Breast epithelium (tissue), 4 donors: Measurements from ENCODE around the gene ACTMAP. TPM values are rescaled to one million over a fixed set of nuclear protein-coding genes. Genes with fewer than 3 reads are reported as not detected.
"Not testable (repeated sequence)": the region's sequence is repeated elsewhere in the genome, so short reads cannot be mapped to it uniquely, and the experiment has no call there.

ENCODE experiments used
- DNase-seq, 2 donors: peaks; one replicate each; pipeline ENCODE4 v3.0.0-alpha.2; 2019; ENCODE audit warnings: low spot score in 2 of 2
- H3K27ac ChIP-seq, 2 donors: fragments of 200-600 bp; sonication (generic) in 1 of 2; one replicate each; pipeline ENCODE4 v1.5.1; 2016 to 2019; ENCODE audit warnings: mild to moderate bottlenecking in 1 of 2
- H3K27me3 ChIP-seq, 2 donors: fragments of 200-600 bp; sonication (generic) in 1 of 2; one replicate each; pipeline versions ENCODE4 v1.5.1 to v1.6.0; 2017 to 2019; ENCODE audit warnings: control low read depth in 1 of 2, mild to moderate bottlenecking in 1 of 2
- H3K36me3 ChIP-seq: fragments of 200-600 bp; one replicate; pipeline ENCODE4 v1.5.1; 2019
- H3K4me1 ChIP-seq, 2 donors: fragments of 200-600 bp; sonication (generic); one replicate each; pipeline ENCODE4 v1.5.1; 2016 to 2019; ENCODE audit warnings: control low read depth in 1 of 2
- H3K4me3 ChIP-seq, 3 donors: fragments of 200-600 bp; sonication (generic); 1 replicate in 2 of 3; 2 replicates in 1 of 3; pipeline ENCODE4 v1.5.1; 2016 to 2019; ENCODE audit warnings: mild to moderate bottlenecking in 3 of 3, moderate library complexity in 2 of 3
- H3K9me3 ChIP-seq, 2 donors: fragments of 200-600 bp; sonication (generic) in 1 of 2; one replicate each; pipeline ENCODE4 v1.5.1; 2016 to 2019; ENCODE audit warnings: control low read depth in 1 of 2
- CTCF ChIP-seq, 3 donors: fragments of 450-650 bp; IDR thresholded peaks; one replicate each; pipeline ENCODE4 v1.5.1; 2016 to 2017; ENCODE audit warnings: antibody characterized with exemption in 3 of 3, mild to moderate bottlenecking in 3 of 3, moderate library complexity in 3 of 3
- POLR2A ChIP-seq: fragments of 450-650 bp; IDR thresholded peaks from one replicate; pipeline ENCODE4 v1.6.1; 2016; ENCODE audit warnings: antibody characterized with exemption, mild to moderate bottlenecking, moderate library complexity
- POLR2AphosphoS5 ChIP-seq, 3 donors: sonication (generic); formaldehyde crosslinking; IDR thresholded peaks; one replicate each; pipeline ENCODE4 v1.6.1; 2017; ENCODE audit warnings: antibody characterized with exemption in 3 of 3
- intact Hi-C: fragments of 100-400 bp; cut with DNase I; formaldehyde crosslinking; loops from one replicate; pipeline ENCODE4 v1.15.1; 2023; ENCODE audit warnings: low total_unique reads
- total RNA-seq, 3 donors: library from RNA; depleted of rRNA; stranded (reverse); fragments of >200 nt; gene quantifications; one replicate each; pipeline ENCODE4 v1.1.0, GENCODE V29; 2016

The ACTMAP gene
- total RNA-seq, 3 donors from 2014 or later, result 2.6 to 3.2 (median 2.9) TPM

- H3K9me3 ChIP-seq, result no peaks in the 10 kb centered on the region
- no peak for DNase-seq
- no peaks in the 10 kb centered on the region for H3K27me3 ChIP-seq
- no peak for TF ChIP-seq POLR2AphosphoS5 (IDR thresholded peaks at IDR 0.05)
- TF ChIP-seq CTCF (IDR thresholded peaks at IDR 0.05), result no peak
- TF ChIP-seq POLR2A, result no peak
- no peaks in the 10 kb centered on the region for H3K36me3 ChIP-seq
- no peaks in the 10 kb centered on the region for H3K4me1 ChIP-seq
- intact Hi-C loops, result no loop called here
- H3K27ac ChIP-seq, result no peak overlapping the region
- H3K4me3 ChIP-seq, result no peak overlapping the region
Observed at GRCh38 chr19:40785526-40785925, 35.2 kb upstream of the ACTMAP start.

GRCh38 chr19:40784146-40784545 lies 33.9 kb upstream of the ACTMAP start:
- H3K9me3 ChIP-seq, intact Hi-C loops, DNase-seq, H3K27me3 ChIP-seq, H3K36me3 ChIP-seq, H3K27ac ChIP-seq, H3K4me3 ChIP-seq, H3K4me1 ChIP-seq: not testable (repeated sequence)

- intact Hi-C loops, result no loop called here
- Histone ChIP-seq H3K27ac (no peak overlapping the region), H3K27me3 (no peaks in the 10 kb centered on the region), H3K36me3 (no peaks in the 10 kb centered on the region), H3K4me3 (no peak overlapping the region), H3K4me1 (no peaks in the 10 kb centered on the region), H3K9me3 (no peaks in the 10 kb centered on the region)
- TF ChIP-seq POLR2A (no peak), POLR2AphosphoS5 (IDR thresholded peaks at IDR 0.05) (no peak), CTCF (IDR thresholded peaks at IDR 0.05) (no peak)
- DNase-seq, result no peak
Observed at GRCh38 chr19:40783711-40784110, 33.4 kb upstream of the ACTMAP start.

- Histone ChIP-seq H3K4me3 (no peak overlapping the region), H3K27ac (no peak overlapping the region), H3K4me1 (peaks cover 5 to 8% of the 10 kb centered on the region in 2 donors), H3K27me3 (no peaks in the 10 kb centered on the region), H3K9me3 (no peaks in the 10 kb centered on the region), H3K36me3 (no peaks in the 10 kb centered on the region)
- intact Hi-C loops, result no loop called here
- no peak for DNase-seq
- TF ChIP-seq CTCF (IDR thresholded peaks at IDR 0.05) (no peak), POLR2A (no peak), POLR2AphosphoS5 (IDR thresholded peaks at IDR 0.05) (no peak)
Observed at GRCh38 chr19:40781140-40781539, 30.9 kb upstream of the ACTMAP start.

GRCh38 chr19:40780582-40780981 lies 30.3 kb upstream of the ACTMAP start:
- H3K36me3 ChIP-seq, result no peaks in the 10 kb centered on the region
- H3K27ac ChIP-seq, result no peak overlapping the region
- H3K4me3 ChIP-seq, result no peak overlapping the region
- TF ChIP-seq POLR2A (no peak), POLR2AphosphoS5 (IDR thresholded peaks at IDR 0.05) (no peak), CTCF (IDR thresholded peaks at IDR 0.05) (no peak)
- H3K9me3 ChIP-seq, result no peaks in the 10 kb centered on the region
- no peaks in the 10 kb centered on the region for H3K27me3 ChIP-seq
- no peak for DNase-seq
- intact Hi-C loops, result no loop called here
- H3K4me1 ChIP-seq, result peaks cover 5 to 8% of the 10 kb centered on the region in 2 donors

- Histone ChIP-seq H3K4me3 (peak overlapping the region; percentile 76 to 78 (median 77)), H3K9me3 (no peaks in the 10 kb centered on the region), H3K27ac (peak overlapping the region; percentile 95 to 97), H3K27me3 (no peaks in the 10 kb centered on the region), H3K36me3 (no peaks in the 10 kb centered on the region), H3K4me1 (peaks cover 5 to 8% of the 10 kb centered on the region in 2 donors)
- intact Hi-C loops, result no loop called here
- no peak for DNase-seq
- TF ChIP-seq POLR2AphosphoS5 (IDR thresholded peaks at IDR 0.05) (no peak), CTCF (IDR thresholded peaks at IDR 0.05) (no peak), POLR2A (no peak)
Observed at GRCh38 chr19:40778706-40779284, 28.5 kb upstream of the ACTMAP start.
